ENCODE measurements around the gene TEAD3. TPM values are rescaled to one million over a fixed set of nuclear protein-coding genes. Genes with fewer than 3 reads are reported as not detected.

Gene TEAD3
- total and polyA plus RNA-seq, 4 donors: 1.9 to 6.8 (median 4.5) TPM

- no peak for TF ChIP-seq EGR1 (IDR thresholded peaks at IDR 0.05; ENCODE audit: low read depth in 2 of 2)
Measured at GRCh38 chr6:35474942-35475570, 21.8 kb downstream of the TEAD3 start (continued).

- peaks cover 3 to 51% (median 24%) of the 10 kb centered on the region in 4 donors for H3K36me3 ChIP-seq (ENCODE audit: control insufficient read depth in 4 of 4, insufficient read depth in 3 of 4, low read depth in 1 of 4, low read length in 3 of 4)
- H3K9ac ChIP-seq (ENCODE audit: low read depth in 1 of 2, low read length in 2 of 2): no peak overlapping the region
- no peaks in the 10 kb centered on the region for H3K27me3 ChIP-seq (ENCODE audit: control insufficient read depth in 4 of 4, insufficient read depth in 4 of 4, low read length in 3 of 4)
- DNase-seq (ENCODE audit: low spot score): no peak
- H3K4me1 ChIP-seq (ENCODE audit: control insufficient read depth in 4 of 4, insufficient read depth in 4 of 4, low read length in 3 of 4): peaks cover 0 to 18% (median 13%) of the 10 kb centered on the region in 4 donors
- 93% methylated on average over 14 of the region's 14 CpGs for WGBS
- TF ChIP-seq JUND (IDR thresholded peaks at IDR 0.05): no peak
- no peak overlapping the region for H3K4me3 ChIP-seq (ENCODE audit: low read depth in 1 of 3, low read length in 3 of 3)
- H3K27ac ChIP-seq (ENCODE audit: low read depth in 1 of 2, low read length in 2 of 2): no peak overlapping the region
- H3K9me3 ChIP-seq (ENCODE audit: control insufficient read depth in 4 of 4, low read length in 3 of 4): no peaks in the 10 kb centered on the region
Measured at GRCh38 chr6:35474131-35474941, 22.5 kb downstream of the TEAD3 start.

- no peaks in the 10 kb centered on the region for H3K9me3 ChIP-seq (ENCODE audit: control insufficient read depth in 4 of 4, low read length in 3 of 4)
- H3K4me1 ChIP-seq (ENCODE audit: control insufficient read depth in 4 of 4, insufficient read depth in 4 of 4, low read length in 3 of 4): peaks cover 0 to 19% (median 16%) of the 10 kb centered on the region in 4 donors
- peaks cover 3 to 48% (median 25%) of the 10 kb centered on the region in 4 donors for H3K36me3 ChIP-seq (ENCODE audit: control insufficient read depth in 4 of 4, insufficient read depth in 3 of 4, low read depth in 1 of 4, low read length in 3 of 4)
- H3K9ac ChIP-seq (ENCODE audit: low read depth in 1 of 2, low read length in 2 of 2): no peak overlapping the region
- no peaks in the 10 kb centered on the region for H3K27me3 ChIP-seq (ENCODE audit: control insufficient read depth in 4 of 4, insufficient read depth in 4 of 4, low read length in 3 of 4)
- TF ChIP-seq GABPA (IDR thresholded peaks at IDR 0.05 in 1 of 2, conservative IDR thresholded peaks at IDR 0.05 in 1 of 2) (no peak), ATF3 (IDR thresholded peaks at IDR 0.05) (no peak), CTCF (IDR thresholded peaks at IDR 0.05; ENCODE audit: low read depth, low read length, missing input control) (no peak), HNF4G (IDR thresholded peaks at IDR 0.05) (no peak)
- no peak for DNase-seq (ENCODE audit: low spot score)
- H3K27ac ChIP-seq (ENCODE audit: low read depth in 1 of 2, low read length in 2 of 2): no peak overlapping the region
- H3K4me3 ChIP-seq (ENCODE audit: low read depth in 1 of 3, low read length in 3 of 3): no peak overlapping the region
Measured at GRCh38 chr6:35473850-35474130, 23.1 kb downstream of the TEAD3 start.

- WGBS: 90% methylated on average over 9 of the region's 9 CpGs
- no peak overlapping the region for H3K27ac ChIP-seq (ENCODE audit: low read depth in 1 of 2, low read length in 2 of 2)
- no peaks in the 10 kb centered on the region for H3K9me3 ChIP-seq (ENCODE audit: control insufficient read depth in 4 of 4, low read length in 3 of 4)
Measured at GRCh38 chr6:35473075-35473849, 23.6 kb downstream of the TEAD3 start.

More at GRCh38 chr6:35473075-35473849, 23.6 kb downstream of the TEAD3 start:
- no peak overlapping the region for H3K4me3 ChIP-seq (ENCODE audit: low read depth in 1 of 3, low read length in 3 of 3)
- DNase-seq (ENCODE audit: low spot score): no peak
- H3K36me3 ChIP-seq (ENCODE audit: control insufficient read depth in 4 of 4, insufficient read depth in 3 of 4, low read depth in 1 of 4, low read length in 3 of 4): peaks cover 3 to 45% (median 23%) of the 10 kb centered on the region in 4 donors
- no peak for TF ChIP-seq FOXA2 (IDR thresholded peaks at IDR 0.05)
- TF ChIP-seq ATF3 (IDR thresholded peaks at IDR 0.05): no peak
- no peak for TF ChIP-seq MAX (IDR thresholded peaks at IDR 0.05)
- TF ChIP-seq JUND (IDR thresholded peaks at IDR 0.05): no peak
- no peak for TF ChIP-seq ZBTB33 (IDR thresholded peaks at IDR 0.05)
- no peak for TF ChIP-seq REST (IDR thresholded peaks at IDR 0.05)
- H3K27me3 ChIP-seq (ENCODE audit: control insufficient read depth in 4 of 4, insufficient read depth in 4 of 4, low read length in 3 of 4): no peaks in the 10 kb centered on the region
- H3K4me1 ChIP-seq (ENCODE audit: control insufficient read depth in 4 of 4, insufficient read depth in 4 of 4, low read length in 3 of 4): peaks cover 0 to 20% (median 16%) of the 10 kb centered on the region in 4 donors
- H3K9ac ChIP-seq (ENCODE audit: low read depth in 1 of 2, low read length in 2 of 2): no peak overlapping the region

Data from liver (tissue), 9 donors.